Central memory CD4-positive, alpha-beta T cell (primary cell): ENCODE measurements around the gene OR2AT4.
"Not testable (repeated sequence)": the region's sequence is repeated elsewhere in the genome, so short reads cannot be mapped to it uniquely, and the experiment has no call there.

Source experiments
- DNase-seq: peaks from one replicate; pipeline ENCODE4 v3.0.0; 2022
- total RNA-seq, 3 experiments: gene quantifications; one replicate each; lab custom pipeline; 2026; lab: John Stamatoyannopoulos, UW

The OR2AT4 gene
- total RNA-seq = 0 reads per million in 3 experiments

GRCh38 chr11:75096456-75097172 is at the start of gene OR2AT4:
OR2AT4 (minus strand) TSS chr11:75096876.
- DNase-seq = no peak

DNA sequence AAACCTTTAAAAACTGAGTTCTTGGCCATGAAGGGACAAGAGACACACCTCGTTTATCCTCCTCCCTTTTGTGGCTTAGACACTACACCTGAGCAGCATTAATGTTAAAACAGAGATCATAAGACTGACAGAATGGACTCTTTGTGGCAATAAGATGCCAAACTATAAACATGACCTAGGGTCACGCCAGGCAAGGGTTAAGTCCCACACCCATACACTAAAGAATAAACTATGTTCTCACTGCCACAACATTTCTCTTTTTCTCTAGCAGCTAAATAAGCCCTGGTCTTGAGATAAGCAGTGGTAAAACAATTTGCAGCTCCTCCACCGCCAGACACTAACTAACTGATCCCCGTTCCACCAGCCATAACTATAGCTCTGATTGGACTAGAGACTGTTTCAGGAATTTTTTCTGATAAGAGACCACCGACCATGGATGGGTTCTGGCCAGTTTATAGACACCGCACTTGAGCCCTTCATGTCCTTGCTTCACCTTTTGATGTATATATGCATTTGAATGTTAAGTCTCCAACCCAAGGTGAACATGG is 49.4 kb upstream of the OR2AT4 start:
- no peak for DNase-seq

DNA sequence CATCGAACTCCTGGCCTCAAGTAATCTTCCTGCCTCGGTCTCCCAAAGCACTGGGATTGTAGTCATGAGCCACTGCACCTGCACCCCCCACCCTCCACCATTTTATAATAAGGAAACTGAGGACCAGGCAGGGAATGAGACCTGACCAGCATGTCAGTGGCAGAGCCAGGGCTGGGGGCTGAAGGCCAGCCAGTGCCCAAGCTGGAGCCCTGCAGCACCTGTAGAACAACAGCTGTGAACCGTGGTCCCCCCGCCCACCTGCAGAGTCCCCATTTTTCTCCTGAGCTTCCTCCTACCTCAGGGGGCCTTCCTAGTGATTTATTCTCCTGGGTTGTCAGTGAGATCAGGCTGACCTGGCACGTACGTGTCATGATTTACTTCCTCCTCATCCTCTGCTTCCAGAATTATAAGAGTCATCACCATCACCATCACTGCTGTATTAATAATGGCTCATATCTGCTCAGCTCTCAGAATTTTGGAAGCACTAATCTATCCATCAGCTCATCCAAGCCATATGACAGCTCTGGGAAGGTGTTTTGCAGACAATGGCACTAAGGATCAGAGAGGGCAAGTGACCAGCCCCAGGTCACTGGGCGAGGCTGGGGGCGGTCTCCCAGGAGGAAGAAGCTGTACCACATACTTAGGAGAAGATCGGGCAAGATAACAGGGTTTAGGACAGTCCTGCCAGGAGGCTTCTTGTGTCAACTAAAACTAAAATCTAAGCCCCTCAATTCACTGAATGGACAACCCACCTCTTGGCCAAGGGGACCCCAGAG is 48.7 kb upstream of the OR2AT4 start:
- no peak for DNase-seq

GRCh38 chr11:75144716-75145014 is 48.0 kb upstream of the OR2AT4 start:
- no peak for DNase-seq

DNA sequence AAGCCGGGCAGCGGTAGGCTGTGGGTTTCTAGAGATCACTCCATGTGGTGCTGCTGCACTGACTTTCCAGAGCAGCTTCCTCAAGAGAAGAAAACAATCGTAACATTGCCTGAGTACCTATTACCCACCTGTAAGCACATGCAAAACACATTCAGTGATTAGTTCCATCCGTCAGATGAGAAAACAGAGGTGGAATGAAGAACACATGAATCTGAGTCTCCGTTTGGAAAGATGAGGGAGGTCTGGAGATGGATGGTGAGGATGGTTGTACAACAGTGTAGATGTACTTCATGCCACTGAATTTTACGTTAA is 46.7 kb upstream of the OR2AT4 start:
- no peak for DNase-seq

DNA sequence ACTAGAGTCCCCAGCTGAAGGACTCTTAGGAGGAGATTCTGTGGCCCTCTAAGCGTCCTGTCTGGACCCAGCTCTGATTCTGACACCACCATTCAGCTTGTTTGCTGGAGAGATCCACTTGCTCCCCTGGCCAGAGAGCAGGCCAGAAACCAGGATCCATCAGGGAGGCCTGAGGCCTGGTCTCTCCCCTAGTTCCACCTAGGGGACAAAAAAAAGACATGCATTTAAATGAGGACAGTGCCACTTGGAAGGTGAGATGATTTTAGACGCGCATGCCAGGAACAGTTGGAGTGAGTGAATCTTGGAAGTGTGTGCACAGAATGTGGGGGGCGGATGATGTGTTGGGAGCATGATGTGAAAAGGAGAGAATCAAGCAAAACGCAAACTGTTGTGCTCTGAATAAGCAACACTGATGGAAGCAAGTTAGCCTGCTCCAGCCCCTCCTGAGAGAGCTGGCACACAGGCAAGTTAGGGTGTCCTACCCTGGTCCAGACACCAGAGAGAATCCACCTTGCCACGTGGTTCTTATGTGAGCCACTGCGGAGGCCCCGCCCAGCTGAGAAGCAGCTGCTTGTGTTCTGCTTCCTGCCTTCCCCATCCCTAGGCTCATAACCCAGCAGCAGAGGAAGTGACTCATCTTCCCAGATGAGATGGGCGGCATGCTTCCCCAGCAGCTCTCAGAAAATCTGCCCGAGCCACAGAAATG is 46.2 kb upstream of the OR2AT4 start:
- DNase-seq = peak; percentile 59

GRCh38 chr11:75141166-75141565 is 44.5 kb upstream of the OR2AT4 start:
- no peak for DNase-seq

DNA sequence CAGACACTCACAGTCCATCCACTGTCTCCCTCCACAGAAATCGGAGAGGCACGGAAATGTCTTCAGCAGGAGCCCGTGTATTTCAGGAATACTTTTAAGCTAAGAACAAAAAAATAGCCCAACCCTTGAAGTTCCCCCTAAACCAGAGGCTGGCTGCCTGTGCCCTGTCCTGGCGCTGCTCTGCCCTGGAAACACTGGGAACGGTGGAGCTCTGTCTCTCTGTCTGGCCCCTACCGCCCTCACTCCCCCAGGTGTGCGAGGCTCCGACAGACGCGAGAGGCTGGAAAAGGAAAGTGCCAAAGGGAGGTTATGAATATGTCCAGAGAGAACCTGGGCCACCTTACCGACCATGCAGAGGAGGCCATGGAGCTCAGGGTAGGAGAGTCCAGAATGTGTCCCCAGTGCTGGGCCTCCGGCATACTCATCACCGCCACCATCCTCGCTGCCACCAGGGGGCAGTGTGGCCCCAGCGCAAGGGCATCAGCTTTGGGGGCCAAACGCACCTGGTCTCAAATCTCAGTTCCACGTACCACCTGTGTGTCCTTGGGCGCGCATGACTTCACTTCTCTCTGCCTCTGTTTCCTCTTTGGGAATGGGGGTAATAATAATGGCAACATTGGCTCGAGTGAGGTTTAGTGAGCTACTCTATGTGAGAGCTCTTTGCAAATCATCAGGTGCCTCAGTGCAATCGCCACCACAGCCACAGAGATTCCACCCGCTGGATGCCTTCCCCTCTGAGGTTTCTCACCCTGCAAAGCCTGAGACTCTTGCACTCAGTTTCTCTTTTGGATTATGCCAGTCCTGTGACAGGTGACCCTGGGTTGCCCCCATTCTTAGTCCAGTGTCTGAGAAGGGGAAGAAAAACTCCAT is 43.8 kb upstream of the OR2AT4 start:
- peak; percentile 60 for DNase-seq

GRCh38 chr11:75135651-75136050 is 39.0 kb upstream of the OR2AT4 start:
- no peak for DNase-seq

DNA sequence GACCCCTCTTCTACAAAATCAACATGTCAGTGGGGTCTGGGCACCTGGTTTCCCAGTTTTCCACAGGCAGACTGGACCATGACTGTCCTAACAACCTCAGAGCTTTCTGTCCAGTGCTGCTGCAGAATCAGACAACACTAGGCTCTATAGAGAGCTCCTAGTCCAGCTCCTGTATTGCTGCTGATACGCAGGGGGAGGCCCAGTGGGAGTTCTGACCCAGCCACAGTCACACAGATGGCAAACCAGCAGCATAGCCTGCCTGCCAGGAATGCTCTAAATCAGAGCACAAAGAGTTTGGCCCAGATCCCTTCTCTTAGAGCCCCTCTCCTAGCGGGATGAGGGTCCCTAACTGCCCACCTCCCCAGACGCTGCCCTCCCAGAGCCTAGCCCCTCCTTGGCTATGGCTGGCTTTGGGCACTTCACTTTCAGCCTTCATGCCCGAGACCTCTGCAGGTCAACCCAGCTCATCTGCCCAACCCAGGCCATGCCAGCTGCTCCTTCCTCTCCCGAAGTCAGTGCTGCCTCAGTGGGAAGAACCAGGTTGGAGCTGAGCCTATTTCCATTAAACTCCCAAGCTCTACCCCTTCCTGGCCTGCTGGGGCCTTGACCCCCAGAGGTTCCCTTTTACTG is 38.5 kb upstream of the OR2AT4 start:
- no peak for DNase-seq

DNA sequence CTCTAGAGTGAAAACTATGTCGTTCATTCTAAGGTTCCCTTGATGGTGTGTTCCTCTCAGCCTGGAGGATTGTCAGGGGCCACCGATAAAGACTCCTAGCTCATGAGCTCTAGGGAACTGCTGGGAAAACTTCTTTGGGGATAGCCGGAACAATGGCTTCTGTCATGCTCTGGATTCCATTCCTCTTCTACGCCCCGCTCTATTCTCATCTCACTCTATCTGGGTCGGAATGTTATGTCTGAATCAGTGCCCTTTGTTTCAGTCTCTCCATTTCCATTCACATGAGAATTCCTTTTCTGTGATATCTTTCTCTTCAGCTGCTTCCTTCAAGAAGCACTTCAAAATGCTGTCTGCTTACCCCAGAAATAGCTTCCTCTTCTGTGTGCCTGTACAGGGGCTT is 37.3 kb upstream of the OR2AT4 start:
- no peak for DNase-seq

GRCh38 chr11:75132080-75132479 is 35.4 kb upstream of the OR2AT4 start:
- no peak for DNase-seq

DNA sequence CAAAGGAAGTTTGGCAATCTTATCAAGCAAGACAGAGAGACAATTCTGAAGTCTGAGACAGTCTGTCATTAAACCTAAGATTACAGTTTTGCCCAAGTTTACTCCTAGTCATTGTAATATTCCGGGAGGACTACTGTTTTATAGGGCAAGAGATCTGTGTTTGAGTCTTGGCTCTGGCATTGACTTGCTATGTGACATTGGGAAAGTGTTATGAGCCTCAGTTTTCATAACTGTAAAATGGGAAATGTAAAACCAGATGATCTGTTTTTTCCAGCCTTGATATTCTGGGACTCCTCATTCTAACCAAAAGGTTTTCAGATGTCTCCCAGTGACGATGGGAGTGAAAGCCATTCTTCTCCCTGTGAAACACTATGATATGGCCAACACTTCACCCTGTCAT is 29.9 kb upstream of the OR2AT4 start:
- no peak for DNase-seq

DNA sequence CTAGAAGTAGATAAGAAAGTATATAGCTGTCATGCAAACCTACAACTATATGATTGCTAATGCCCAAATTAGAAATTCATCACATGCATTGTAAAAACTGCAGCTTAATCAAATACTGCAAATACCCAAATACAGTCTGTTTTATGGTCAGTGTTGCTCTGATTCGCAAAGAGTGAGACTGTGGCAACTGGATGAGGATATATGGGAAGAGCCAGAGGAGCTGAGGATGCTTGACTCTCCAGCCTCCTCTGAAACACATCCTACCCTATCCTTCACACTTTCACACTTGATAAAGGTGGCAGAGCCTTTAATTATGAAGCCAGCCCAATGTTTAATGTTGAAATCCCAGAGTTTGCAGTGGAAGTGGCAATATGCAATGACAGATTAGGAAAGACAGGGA is 21.9 kb upstream of the OR2AT4 start:
- no peak for DNase-seq

GRCh38 chr11:75114465-75114864 is 17.8 kb upstream of the OR2AT4 start:
- no peak for DNase-seq

DNA sequence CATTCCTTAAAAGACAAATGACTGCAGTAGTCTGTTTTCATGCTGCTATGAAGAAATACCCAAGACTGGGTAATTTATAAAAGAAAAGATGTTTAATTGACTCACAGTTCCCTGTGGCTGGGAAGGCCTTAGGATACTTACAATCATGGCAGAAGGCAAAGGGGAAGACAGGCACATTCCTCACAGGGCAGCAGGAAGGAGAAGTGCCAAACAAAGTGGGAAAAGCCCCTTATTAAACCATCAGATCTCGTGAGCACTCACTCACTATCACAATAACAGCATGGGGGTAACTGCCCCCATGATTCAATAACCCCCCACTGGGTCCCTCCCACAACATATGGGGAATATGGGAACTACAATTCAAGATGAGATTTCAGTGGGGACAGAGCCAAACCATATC is 16.4 kb upstream of the OR2AT4 start:
- no peak for DNase-seq

DNA sequence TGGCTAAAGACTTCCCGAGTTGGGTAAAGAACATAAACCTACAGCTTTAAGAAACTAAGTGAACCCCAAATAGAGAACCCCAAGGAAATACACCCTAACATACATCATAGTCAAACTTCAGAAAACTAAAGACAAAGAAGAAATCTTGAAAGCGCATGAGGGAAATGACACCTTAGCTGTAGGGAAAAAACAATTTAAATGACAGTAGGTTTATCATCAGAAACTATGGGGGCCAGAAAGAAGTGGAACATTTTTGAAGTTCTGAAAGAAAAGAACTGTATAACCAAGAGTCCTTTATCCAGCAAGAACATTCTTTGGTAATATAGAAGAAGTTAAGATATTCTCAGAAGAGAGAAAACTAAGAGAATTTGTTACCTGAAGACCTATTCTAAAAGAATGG is 15.5 kb upstream of the OR2AT4 start:
- DNase-seq = no peak

DNA sequence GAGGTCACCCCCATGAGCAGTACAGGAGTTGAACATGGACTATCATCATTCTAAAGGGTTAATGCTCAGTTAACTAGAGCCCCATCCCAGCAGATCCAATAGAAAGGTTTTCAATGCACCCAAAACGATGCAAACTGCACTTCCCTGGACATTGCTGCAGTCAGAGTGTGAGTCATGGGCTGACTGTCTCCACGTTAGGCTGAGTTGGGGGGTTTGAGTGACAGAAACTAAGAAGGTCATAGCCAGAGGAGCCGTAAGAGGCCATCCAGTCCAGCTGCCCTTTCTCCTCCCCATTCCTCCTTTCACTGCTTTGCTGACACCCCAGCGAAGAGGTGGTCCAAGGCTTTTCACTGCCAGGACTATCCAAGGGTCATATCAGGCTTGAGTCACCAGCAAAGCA is 10.5 kb upstream of the OR2AT4 start:
- no peak for DNase-seq

DNA sequence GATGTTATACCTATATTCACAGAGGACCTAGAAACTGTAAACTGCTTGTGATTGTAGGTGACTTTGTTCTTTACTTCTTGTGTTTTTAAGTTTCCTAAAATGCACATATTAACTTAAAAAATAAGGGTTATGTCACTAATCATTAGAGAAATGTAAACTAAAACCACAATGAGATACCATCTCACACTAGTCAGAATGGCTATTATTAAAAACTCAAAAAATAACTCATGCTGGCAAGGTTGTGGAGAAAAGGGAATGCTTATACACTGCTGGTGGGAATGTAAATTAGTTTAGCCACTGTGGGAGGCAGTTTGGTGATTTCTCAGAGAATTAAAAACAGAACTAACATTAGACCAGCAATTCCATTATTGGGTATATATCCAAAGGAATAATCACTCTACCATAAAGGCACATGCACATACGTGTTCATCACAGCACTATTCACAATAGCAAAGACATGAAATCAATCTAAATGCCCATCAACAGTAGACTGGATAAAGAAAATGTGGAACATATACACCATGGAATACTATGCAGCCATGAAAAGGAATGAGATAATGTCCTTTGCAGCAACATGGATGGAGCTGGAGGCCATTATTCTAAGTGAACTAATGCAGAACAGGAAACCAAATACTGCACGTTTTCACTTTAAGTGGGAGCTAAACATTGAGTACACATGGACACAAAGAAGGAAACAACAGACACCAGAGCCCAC is 9.4 kb upstream of the OR2AT4 start:
- DNase-seq = not testable (repeated sequence)

GRCh38 chr11:75105462-75105925 is 8.8 kb upstream of the OR2AT4 start:
- DNase-seq = no peak

- DNase-seq = no peak
These were observed 6.8 kb upstream of the OR2AT4 start for GRCh38 chr11:75103380-75104026.
